NCI-H446 treated with DMSO at 0.1 percent for 48 hours (cell line): Measurements from ENCODE around the gene SLC1A7.

Source experiments
- DNase-seq: peaks from one replicate; lab custom pipeline; 2025; lab: John Stamatoyannopoulos, UW

The SLC1A7 gene

DNA sequence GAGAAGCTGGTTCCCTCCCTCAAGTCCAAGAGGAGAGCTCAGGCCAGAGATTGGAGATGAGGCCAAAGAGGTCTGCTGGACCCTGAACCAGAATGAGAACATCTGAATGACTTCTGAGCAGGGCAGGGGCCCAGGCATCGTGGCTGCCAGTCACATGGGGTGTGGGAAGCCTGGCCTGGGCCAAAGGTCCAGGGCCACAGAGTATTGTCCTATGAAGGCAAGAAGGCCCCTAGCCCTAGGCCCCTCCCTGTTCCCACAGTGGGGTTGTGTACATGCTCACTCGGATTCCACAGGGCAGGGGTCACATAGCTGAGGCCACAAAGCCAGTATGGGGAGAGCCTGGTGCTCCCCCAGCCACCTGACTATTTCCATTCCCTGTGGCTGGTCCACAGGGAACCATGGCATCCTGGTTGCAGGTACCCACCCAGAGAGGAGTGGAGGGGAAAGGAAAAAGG lies 18.5 kb upstream of the SLC1A7 start:
- DNase-seq = no peak

DNA sequence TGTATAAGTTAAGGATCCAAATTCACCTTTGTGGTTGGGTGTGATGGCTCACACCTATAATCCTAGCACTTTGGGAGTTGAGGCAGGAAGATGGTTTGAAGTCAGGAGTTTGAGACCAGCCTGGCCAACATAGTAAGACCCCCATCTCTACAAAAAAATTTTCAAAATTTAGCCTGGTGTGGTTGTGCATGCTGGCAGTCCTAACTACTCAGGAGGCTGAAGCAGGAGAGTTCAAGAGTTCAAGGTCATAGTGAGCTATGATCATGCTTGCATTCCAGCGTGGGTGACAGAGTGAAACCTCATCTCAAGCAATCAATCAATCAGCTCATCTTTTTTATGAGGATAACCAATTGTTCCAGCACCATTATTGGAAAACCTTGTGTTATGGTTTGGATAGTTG lies 16.5 kb upstream of the SLC1A7 start:
- DNase-seq = no peak

DNA sequence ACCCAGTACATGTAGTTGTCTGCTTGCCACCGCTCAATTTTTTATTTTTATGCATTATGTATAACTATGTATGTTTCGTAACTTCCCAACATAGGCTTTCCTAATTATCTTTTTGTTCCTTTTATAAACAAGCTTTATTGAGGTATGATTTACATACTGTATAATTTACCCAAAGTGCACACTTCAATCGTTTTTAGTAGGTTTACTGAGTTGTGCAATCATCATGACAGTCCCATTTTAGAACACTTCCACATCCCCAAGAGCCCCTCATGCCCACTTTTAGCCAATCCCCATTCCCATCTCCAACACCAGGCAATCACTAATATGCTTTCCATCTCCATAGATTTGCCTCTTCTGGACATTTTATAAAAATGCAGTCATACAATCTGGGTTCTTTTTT lies 14.3 kb upstream of the SLC1A7 start:
- no peak for DNase-seq

DNA sequence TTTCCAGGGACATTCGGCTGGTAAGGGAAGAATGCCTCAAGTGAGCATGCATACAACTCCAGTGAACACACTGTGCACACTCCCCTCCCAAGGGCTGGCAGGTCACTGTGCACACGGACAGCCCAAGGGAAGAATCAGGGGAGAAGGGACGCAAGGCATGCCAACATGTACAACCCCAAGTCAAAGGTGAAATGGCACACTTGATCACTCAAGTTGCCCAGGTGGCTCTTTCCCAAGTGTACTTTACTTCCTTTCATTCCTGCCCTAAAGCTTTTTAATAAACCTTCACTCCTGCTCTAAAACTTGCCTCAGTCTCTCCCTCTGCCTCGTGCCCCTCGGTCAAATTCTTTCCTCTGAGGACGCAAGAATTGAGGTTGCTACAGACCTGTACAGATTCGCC lies 13.5 kb upstream of the SLC1A7 start:
- DNase-seq = no peak

DNA sequence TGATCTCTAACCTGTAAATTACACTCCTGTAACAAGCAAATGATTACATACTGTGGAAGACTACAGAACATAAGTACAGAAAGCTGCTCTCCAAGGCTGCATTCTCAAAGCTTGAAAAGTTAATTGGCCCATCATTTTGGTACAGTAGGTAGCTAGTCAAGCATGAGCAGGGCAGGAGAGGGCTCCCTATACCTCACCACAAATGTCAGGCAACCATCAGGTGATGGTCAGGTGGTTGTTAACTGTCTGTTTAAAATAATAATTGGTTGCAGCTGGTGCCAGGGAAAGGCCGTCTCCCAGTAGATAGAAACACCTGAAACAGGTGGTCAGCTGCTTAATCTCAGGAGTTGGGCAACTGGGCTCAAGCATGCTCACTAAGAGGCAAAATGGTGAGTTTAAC lies 13.1 kb upstream of the SLC1A7 start:
- DNase-seq = no peak

DNA sequence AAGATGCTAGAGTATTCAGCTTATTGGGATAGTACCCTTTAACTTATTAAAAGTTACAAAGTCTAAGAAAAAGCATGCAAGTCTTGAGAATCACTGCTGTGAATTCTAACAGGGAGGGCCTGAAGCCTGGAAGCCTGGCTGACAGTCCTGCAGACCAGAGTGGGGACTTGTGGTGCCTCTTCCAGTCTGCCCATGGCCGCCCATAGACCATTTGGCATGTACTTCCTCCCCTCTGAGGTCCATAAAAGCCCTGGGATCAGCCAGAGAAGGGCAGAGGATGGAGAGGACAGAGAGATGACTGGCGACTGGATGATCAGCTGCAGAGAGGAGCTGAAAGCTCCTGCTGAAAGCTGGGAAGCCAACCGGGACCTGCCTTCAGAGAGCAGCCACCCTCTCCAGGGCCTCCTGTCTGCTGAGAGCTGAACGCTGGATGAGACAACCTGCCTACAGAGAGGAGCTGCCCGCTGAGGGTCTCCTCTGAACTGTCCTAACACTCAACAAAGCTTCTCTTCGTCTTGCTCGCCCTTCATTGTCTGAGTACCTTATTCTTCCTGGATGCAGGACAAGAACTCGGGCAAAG lies 12.5 kb upstream of the SLC1A7 start:
- DNase-seq = no peak

DNA sequence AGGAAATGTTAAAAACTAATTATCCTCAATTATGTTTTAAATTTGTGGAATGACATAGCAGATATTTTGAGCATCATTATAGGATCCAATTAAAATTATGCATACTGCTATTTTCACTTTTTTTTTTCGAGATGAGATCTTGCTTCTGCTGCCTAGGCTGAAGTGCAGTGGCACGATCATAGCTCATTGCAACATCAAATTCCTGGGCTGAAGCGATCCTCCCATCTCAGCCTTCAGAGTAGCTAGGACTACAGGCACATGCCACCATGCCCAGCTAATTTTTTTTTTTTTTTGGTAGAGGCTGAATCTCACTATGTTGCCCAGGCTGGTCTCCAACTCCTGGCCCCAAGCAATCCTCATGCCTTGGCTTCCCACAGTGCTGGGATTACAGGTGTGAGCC lies 11.3 kb upstream of the SLC1A7 start:
- DNase-seq = no peak

DNA sequence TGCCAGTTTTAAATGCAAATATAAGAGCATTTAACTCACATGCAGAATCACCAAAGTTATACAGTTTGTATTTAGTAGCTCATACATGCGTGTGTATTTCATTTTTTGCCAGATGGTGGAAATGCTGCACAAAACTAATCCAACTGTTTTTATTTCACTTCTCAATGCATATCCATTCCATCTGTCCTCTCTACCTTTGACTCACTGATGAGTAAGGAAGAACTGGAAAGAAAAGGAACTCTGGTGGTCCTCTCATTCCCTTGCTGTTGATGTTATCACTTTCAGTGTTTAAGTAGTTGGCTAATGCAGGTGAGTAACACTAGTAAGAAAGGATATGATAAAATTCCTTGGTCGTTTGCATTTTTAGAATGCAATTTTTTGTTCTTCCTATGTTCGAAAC lies 5.7 kb upstream of the SLC1A7 start:
- no peak for DNase-seq

DNA sequence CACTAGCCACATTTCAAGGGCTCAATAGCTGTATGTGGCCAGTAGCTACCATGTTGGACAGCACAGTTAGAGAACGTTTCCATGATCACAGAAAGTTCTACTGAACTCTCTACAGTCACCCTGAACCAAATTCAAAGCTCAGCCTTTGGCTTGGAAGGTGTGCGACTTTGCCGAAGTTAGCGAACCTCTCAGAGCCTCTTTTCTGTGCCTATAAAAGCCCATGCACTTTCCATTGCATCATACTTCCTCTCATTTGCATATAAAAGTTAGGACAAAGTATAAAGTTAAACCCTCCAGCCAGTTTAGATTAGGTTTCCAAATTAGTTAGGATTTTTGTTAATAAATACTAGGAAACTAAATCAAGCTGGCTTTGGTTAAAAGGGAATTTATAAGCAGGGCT lies 4.7 kb upstream of the SLC1A7 start:
- no peak for DNase-seq

DNA sequence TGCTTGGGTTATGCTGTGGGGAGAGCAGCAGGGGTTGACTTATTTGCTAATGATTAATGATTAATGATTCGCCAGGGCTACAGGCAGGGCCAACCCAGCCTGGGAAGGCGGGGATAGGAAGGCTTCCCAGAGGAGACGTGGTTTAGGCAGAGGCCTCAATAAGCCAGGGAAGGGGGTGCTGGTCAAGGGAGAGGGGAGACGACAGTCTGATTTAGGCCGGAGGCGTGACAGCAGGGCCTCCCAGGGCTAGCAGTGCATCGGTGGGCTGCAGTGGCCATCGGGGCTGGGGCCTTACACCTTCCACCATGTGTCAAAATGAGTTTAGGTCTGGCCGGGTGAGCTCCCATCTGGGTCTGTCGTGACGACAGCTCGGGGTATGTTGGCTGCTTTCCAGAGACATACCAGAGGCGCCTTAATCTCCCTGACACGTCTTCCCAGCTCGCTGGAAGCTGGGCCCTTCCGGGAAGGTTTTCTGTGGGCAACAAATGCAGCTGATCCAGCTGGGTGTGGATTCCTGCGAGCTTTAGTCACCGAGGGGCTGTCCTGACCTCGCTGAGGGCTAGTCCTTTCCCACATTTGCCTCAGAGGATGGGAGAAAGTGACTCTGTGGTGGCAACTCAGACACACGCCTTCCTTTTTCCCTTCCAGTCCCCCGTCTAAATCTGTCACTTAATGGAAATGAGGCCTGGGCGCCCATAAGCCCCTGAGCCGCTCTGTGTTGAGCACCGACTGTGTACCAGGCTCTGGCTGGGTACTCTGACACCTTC lies 3.7 kb upstream of the SLC1A7 start:
- DNase-seq = peak; percentile 13

DNA sequence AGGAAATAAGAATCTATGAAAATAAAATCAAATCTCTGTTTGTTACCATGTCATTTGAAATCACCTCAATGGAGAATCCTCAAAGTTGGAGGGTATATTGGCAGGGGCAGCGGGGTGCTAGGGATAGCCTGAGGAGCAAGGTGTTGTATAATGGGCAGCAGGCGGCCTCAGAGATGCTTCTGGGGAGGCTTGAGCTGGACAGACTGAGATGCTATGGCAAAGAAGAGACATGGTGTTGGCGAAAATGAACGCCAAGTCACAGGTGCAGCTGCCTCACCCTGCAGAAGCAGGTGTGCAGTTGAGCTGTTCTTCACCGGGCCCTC lies 3.1 kb upstream of the SLC1A7 start:
- no peak for DNase-seq

DNA sequence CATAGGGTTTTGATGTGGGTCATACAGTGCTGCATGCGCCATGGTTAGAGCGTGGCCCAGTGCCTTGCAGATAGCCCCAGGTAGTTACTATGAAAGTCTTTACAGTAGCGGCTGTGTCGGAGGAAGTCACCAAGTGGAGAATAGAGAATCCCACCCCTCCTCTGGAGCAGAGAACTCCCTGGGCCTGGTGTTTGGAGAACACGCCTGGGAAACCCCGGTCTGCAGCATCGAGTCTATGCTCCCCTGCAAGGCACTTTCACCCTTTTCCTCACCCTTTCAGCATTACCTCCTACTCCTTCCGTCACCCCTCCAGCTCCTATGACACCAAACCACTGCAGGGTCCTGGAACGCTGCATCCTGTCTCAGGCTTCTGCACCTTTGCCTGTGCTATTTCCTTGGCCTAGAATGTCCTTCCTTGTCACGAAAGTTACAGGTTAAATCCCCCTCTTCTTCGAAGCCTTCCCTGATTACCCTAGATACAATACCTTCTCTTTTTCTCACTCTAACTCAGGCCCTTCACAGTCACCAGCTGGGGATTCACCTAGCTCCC lies 2.7 kb upstream of the SLC1A7 start:
- DNase-seq = no peak

DNA sequence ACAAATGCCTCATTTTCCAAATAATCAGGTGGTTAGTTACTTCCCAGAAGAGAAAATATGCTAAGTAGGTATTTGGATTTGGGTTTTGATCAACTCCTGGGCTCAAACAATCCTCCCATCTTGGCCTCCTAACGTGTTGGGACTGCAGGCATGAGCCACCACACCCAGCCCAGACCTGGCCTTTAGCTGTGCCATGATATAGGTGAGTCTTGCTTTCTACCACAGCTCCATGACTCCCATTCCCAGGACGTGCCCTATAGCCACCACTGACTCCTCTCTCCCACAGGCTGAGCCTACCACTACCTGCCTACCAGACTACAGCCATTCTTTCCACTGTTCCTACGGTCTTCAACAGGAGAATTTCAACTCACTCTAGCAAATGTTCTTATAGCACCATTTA lies 1.8 kb upstream of the SLC1A7 start:
- no peak for DNase-seq

DNA sequence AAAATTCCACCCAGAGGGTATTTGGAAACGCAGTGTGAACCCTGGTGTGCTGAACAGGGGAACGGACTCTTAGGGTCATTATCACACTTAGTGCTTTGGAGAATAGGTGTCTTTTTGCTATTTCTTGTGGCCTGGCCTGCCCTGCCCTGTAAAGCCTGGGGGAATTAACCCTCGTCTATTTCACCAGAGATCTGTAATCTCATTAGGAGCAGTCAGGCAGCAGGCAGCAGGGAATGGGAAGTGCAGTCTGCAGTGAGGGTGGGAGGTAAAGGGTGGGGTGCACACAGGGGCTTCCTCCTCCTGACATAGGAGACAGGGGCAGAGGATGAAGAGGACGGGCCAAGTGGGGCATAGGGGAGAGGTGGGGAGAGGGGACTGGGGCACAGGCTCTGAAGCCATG lies 1.1 kb upstream of the SLC1A7 start:
- DNase-seq = no peak

DNA sequence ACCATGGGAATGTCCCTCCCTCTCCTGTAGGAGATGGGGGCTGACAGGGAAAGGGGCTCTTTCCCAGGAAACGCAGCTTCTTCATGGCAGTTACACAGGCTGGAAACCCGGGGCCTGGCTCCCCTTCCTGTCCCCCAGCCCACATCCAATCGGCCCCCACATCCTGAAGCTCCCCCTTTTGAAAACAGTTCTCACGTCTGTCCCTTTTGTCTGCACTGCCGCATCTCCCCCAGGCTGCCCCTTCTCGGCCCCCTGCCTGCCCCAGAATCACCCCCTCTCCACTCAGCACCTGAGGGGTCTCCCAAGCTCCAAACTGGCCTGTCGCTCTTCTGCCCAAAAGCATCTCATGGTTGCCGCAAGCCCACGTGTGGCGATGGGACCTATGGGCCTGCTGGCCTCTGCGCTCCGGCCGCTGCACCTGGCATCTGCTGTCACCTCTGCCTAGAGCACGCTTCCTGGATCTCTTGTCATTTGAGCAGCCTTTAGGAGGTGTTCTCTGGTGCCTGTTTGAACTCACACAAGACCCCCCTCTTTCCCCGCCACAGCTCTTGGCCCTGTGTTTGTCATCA lies 867 bp downstream of the SLC1A7 start:
- no peak for DNase-seq

DNA sequence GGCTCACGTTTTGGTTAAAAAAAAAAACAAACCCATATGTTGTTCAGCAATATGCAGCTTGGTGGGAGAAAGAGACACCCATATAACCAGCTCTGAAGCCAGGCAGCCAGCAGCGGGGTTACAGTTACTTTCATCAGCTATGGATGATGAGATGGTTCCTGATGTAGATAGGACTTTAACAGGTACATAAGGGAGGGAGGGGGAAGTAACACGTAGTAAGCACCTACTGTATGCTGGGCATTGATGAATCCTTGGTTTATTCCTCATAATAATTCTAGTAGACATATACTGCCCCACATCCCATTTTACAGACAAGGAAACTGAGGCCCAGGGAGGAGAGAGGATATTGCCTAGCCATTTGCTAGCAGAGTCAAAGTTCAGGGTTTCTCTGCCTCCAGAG lies 2.0 kb downstream of the SLC1A7 start:
- DNase-seq = no peak

DNA sequence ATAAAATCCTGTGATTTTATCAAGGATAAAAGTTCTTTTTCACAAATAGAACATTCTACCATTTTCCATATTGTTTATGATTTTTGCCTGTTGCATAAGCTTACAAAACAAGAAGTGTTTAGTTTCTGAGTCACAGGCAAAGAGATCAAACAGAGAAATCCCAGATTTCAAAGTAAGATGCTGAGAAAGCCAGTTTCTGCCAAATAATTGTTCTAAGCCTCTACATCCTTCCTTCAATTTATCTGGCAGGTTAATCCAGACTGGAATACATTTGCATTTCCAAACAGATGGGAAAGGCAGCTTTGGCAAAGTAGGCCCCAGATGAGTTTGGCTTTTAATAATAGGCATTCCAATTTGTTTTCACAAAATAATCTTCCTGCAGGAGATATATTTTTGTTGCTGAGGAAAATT lies 2.5 kb downstream of the SLC1A7 start:
- peak; percentile 58 for DNase-seq

DNA sequence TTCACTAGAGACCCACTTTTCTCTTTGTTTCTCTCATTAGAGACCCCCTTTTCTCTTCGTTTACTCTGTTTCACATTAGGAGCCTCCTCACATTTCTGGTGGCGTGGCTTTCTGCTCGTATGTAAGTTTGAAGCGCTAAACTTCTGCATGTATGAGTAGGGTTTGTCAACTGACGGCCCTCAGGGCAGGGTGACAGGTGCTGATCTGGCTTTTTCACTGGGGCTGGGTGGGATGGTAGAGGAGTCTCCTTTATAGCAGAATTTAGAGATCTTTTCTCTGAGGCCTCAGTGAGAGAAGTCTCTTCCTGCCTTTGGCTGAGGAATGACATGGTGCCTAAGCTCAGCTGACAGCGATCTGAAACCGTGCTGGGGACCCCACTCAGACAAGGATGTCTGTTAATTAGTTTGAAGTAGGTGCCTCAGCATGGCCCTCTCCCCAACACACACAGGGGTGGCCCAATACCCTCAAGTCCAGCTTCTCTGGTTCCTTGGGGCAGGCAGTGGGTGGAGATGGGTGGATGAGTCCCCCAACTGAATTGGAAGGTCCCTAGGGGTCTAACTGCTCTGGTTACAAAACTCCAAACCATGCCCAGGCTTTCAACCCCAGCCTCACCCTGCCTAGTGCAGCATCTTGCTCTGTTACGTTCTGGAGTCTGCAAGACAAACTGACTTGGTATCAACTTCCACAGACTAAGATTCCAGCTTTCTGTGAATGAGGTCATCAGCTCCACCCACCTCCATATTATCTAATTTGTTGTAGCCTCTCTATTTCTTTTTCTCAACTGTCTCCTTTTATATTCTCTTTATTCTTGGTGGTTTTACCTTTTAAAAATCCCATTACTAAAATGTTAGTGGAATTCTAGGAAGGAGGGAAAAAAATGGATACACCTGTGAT lies 3.2 kb downstream of the SLC1A7 start:
- no peak for DNase-seq

DNA sequence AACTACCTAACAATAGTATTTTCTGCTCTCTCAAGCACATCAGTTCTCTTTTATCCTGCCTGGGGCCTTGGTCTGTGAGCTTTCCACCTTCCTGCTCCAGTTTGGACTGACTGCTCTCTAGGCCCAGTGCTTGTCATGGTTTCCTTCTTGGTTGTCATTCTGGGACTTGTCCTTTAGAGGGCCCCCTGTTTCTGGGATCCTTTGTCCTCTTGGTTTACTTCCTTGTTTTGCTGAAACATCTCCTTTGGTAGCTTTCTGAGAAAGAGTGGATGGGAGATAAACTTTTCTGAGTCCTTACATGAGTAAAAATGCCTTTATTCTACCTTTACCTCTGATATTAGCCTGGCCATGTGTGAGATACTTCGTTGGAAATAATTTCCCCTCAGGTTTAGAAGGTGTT lies 4.7 kb downstream of the SLC1A7 start:
- no peak for DNase-seq

DNA sequence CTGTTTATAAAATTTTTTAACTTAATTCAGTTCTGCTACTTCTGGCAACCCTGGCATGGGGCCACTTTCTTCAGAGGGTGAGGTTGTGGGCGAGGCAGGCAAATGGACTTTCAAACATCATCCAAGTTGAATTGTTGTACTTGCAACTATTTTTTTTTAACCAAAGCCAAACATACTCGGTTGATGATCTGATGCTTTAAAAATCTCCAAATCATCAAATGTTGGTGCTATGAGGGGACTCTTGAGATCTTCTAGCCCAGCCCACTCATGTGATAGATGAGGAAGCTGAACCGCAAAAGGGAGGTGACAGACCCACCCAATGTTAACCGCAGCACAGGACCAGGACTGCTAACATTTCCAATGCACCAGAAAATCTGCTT lies 6.7 kb downstream of the SLC1A7 start:
- no peak for DNase-seq

DNA sequence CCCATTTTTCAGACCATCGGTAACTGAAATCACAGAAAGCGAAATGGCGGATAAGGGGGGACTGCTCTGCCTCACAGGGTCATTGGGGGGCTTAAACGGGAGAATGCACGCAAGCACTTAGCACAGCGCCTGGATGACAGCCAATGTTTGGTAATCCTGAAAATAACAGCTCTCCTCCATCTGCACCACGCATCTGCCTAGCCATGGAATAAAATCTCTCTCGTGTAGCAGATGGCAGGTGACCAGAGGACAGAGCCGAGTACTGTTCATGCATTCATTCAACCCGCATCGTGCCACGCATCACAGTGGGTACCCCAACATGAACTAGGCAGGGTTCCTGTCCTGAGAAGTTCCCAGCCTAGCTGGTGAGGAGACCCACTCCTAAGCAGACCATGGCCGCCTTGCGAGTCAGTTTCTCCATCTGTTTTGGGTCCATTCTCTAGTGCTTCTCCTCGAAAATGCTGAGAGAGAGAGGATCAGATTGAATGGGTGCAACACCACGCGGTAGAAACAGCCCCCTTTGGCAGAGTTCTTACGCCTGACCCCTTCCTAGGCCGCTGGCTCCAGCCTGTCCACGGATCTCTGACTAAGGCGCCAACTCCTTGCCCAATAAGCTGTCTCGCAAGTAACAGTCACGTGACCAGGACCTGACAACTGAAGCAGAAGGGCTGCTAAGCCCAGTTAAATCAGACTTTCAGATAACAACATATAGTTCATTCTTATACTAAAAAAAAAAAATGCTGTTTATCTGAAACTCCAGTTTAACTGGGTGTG lies 7.3 kb downstream of the SLC1A7 start:
- DNase-seq = peak; percentile 69

DNA sequence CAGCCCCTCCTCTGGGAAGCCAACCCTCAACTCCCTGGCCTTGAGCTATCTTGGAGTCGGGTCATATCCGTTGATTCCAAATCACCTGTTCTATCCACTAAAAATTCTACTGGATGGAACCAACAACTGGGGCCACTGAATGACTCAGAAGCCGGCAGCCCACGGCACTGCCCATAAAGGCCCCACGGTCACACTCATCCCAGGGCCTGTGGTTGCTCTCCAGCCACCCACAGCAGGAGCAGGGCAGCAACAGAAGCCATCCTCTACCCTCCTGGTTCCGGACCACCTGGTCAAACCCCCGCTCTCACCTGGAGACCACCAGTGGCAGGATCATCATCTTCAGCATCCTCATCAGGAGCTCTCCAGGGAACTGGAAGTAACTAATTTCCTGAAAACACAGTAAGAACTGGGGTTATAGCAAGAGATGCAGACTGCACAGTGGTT lies 8.4 kb downstream of the SLC1A7 start:
- no peak for DNase-seq
